Endothelial cell of umbilical vein (primary cell): ENCODE results near the gene SLC22A3. TPM values are rescaled to one million over a fixed set of nuclear protein-coding genes. Genes with fewer than 3 reads are reported as not detected.
"Not testable (repeated sequence)": the region's sequence is repeated elsewhere in the genome, so short reads cannot be mapped to it uniquely, and the experiment has no call there.

Experiments
- BruUV-seq: library from RNA; stranded (reverse); fragments of 400-500 nt; replicated peaks from 2 replicates; lab custom pipeline; 2021; lab: Mats Ljungman, UMichigan
- CTCF ChIA-PET: fragments of 300-600, 350-600 bp; sonication (Branson Sonifier 250); formaldehyde crosslinking; loops from one replicate; lab custom pipeline; 2021; ENCODE audit warnings: antibody characterized with exemption, inconsistent platforms; lab: Charles Lee
- POLR2A ChIA-PET: fragments of 300-600, 350-600 bp; sonication (Branson Sonifier 250); formaldehyde crosslinking; loops from one replicate; lab custom pipeline; 2021; ENCODE audit warnings: antibody characterized with exemption, inconsistent platforms; lab: Charles Lee
- DNase-seq: peaks from one replicate; pipeline ENCODE4 v3.0.0-alpha.2; 2011; ENCODE audit warnings: low read depth, low spot score
- FAIRE-seq: peaks from 2 replicates; lab custom pipeline; 2011; peaks lifted over from hg19 to GRCh38; lab: Jason Lieb, UNC
- H2AFZ ChIP-seq: 2 replicates; pipeline ENCODE4 v1.6.0; 2012; ENCODE audit warnings: low read depth, low read length, control low read depth, inconsistent platforms
- H3K27ac ChIP-seq: 2 replicates; pipeline ENCODE4 v1.5.1; 2011; ENCODE audit warnings: low read depth, mild to moderate bottlenecking, control low read depth, low read length, moderate library complexity; ENCODE audit not compliant: insufficient read depth
- H3K27me3 ChIP-seq, 2 experiments: 2 replicates each; pipeline versions ENCODE4 v1.6.0 to v1.6.1; 2011; ENCODE audit warnings: low read length in 2 of 2, mixed read lengths in 1 of 2; ENCODE audit not compliant: control insufficient read depth in 2 of 2, insufficient read depth in 2 of 2
- H3K36me3 ChIP-seq, 2 experiments: 2 replicates in 1 of 2; 3 replicates in 1 of 2; pipeline ENCODE4 v1.5.1; 2011; ENCODE audit warnings: low read length in 2 of 2, mild to moderate bottlenecking in 1 of 2, moderate library complexity in 1 of 2; ENCODE audit not compliant: control insufficient read depth in 2 of 2, insufficient read depth in 2 of 2; ENCODE audit errors: extremely low read depth in 1 of 2
- H3K4me1 ChIP-seq: 3 replicates; pipeline ENCODE4 v1.5.1; 2011; ENCODE audit warnings: mild to moderate bottlenecking, low read length; ENCODE audit not compliant: control insufficient read depth, insufficient read depth; ENCODE audit errors: extremely low read depth
- H3K4me2 ChIP-seq: 2 replicates; pipeline ENCODE4 v1.6.1; 2011; ENCODE audit warnings: low read length, control low read depth, mixed read lengths; ENCODE audit not compliant: insufficient read depth
- H3K4me3 ChIP-seq, 3 experiments: fragments of 200-600 bp in 1 of 3; sonication (generic), shearing (Covaris generic) in 1 of 3; replicated peaks in 1 of 3; 2 replicates each; pipeline ENCODE4 v1.5.1; 2011 to 2016; ENCODE audit warnings: control low read depth in 3 of 3, low read length in 3 of 3, mild to moderate bottlenecking in 2 of 3, inconsistent platforms in 1 of 3, low read depth in 1 of 3, moderate library complexity in 1 of 3; ENCODE audit not compliant: insufficient read depth in 1 of 3
- H3K79me2 ChIP-seq: 2 replicates; pipeline ENCODE4 v1.6.0; 2012; ENCODE audit warnings: low read length, inconsistent platforms; ENCODE audit not compliant: control insufficient read depth, insufficient read depth
- H3K9ac ChIP-seq: replicated peaks from 2 replicates; pipeline ENCODE3; 2011; ENCODE audit warnings: low read length, control low read depth; ENCODE audit not compliant: insufficient read depth; ENCODE audit errors: extremely low read depth
- H3K9me1 ChIP-seq: replicated peaks from 3 replicates; pipeline ENCODE4 v1.6.0; 2011; ENCODE audit warnings: mild to moderate bottlenecking, low read length; ENCODE audit not compliant: control insufficient read depth, insufficient read depth; ENCODE audit errors: extremely low read depth
- H3K9me3 ChIP-seq: replicated peaks from 2 replicates; pipeline ENCODE4 v1.5.1; 2012; ENCODE audit warnings: low read length, inconsistent platforms; ENCODE audit not compliant: control insufficient read depth, insufficient read depth
- H4K20me1 ChIP-seq: replicated peaks from 2 replicates; pipeline ENCODE3; 2011; ENCODE audit warnings: mild to moderate bottlenecking, low read length; ENCODE audit not compliant: control insufficient read depth, insufficient read depth; ENCODE audit errors: extremely low read depth
- CTCF ChIP-seq, 2 donors: IDR thresholded peaks; 1 replicate in 1 of 2; 2 replicates in 1 of 2; pipeline ENCODE4 v1.5.1; 2011; ENCODE audit warnings: low read length in 2 of 2, mild to moderate bottlenecking in 2 of 2, moderate library complexity in 2 of 2, control low read depth in 1 of 2, inconsistent platforms in 1 of 2, low read depth in 1 of 2; ENCODE audit not compliant: insufficient read depth in 1 of 2; ENCODE audit errors: extremely low read depth in 1 of 2
- EZH2 ChIP-seq: IDR thresholded peaks from 2 replicates; pipeline ENCODE4 v1.6.1; 2012; ENCODE audit warnings: borderline replicate concordance, low read depth, mild to moderate bottlenecking, moderate library complexity, low read length, inconsistent platforms; ENCODE audit not compliant: severe bottlenecking
- GATA2 ChIP-seq: IDR thresholded peaks from 2 replicates; pipeline ENCODE4 v1.7.0; 2011; ENCODE audit warnings: low read depth, mild to moderate bottlenecking, moderate library complexity, mixed read lengths, low read length; ENCODE audit not compliant: insufficient read length, insufficient read depth
- JUN ChIP-seq: IDR thresholded peaks from 2 replicates; pipeline ENCODE4 v1.6.1; 2011; ENCODE audit warnings: borderline replicate concordance, low read depth; ENCODE audit not compliant: insufficient read length, insufficient read depth
- MYC ChIP-seq: IDR thresholded peaks from one replicate; pipeline ENCODE4 v1.6.1; 2011; ENCODE audit warnings: mild to moderate bottlenecking, low read depth, low read length
- POLR2A ChIP-seq: IDR thresholded peaks from 2 replicates; pipeline ENCODE4 v1.6.1; 2012; ENCODE audit warnings: low read depth, mild to moderate bottlenecking, control low read depth, low read length
- POLR2AphosphoS5 ChIP-seq: IDR thresholded peaks from 2 replicates; pipeline ENCODE4 v1.6.1; 2012; ENCODE audit warnings: low read depth, mild to moderate bottlenecking, control low read depth, low read length, moderate library complexity; ENCODE audit not compliant: insufficient read depth
- dilution Hi-C: fragments of 300-500 bp; cut with MboI; formaldehyde crosslinking; loops from one replicate; pipeline ENCODE4 v1.15.0; 2019; ENCODE audit warnings: low sequenced_read_pairs; ENCODE audit not compliant: extremely low pct_ligation_motif_present
- intact Hi-C: fragments of 100-400 bp; cut with micrococcal nuclease; formaldehyde crosslinking; loops from one replicate; pipeline ENCODE4 v1.10.0; 2022
- polyA plus RNA-seq, 4 experiments: library from polyadenylated mRNA; depleted of rRNA in 3 of 4; stranded (reverse) in 3 of 4; unstranded in 1 of 4; fragments of >200 nt; gene quantifications; 2 replicates each; pipeline versions ENCODE4 v1.2.1 to v1.2.3, GENCODE V29; 2011 to 2012; ENCODE audit warnings: missing spikeins in 1 of 4
- total RNA-seq: library from RNA; stranded (reverse); gene quantifications from 2 replicates; pipeline ENCODE4 v1.2.3, GENCODE V29; 2021

SLC22A3 gene
- total and polyA plus RNA-seq, 2 donors (not counting 3 experiments of a cell fraction or from before 2014, with no cell fraction given), result not detected

- Histone ChIP-seq H3K9ac (no peak overlapping the region), H3K9me3 (no peaks in the 10 kb centered on the region), H3K4me1 (no peaks in the 10 kb centered on the region), H4K20me1 (no peaks in the 10 kb centered on the region), H3K79me2 (no peaks in the 10 kb centered on the region), H3K27me3 (no peaks in the 10 kb centered on the region), H3K9me1 (no peaks in the 10 kb centered on the region), H3K27ac (no peak overlapping the region), H2AFZ (no peak overlapping the region), H3K4me2 (no peak overlapping the region), H3K36me3 (no peaks in the 10 kb centered on the region), H3K4me3 (no peak overlapping the region)
- DNase-seq, result no peak
- dilution Hi-C loops, result no loop called here
- no TSS peak for BruUV-seq
- no peak for FAIRE-seq
- TF ChIP-seq EZH2 (no peak), POLR2A (no peak), JUN (no peak), GATA2 (no peak), MYC (no peak), POLR2AphosphoS5 (no peak), CTCF (IDR thresholded peaks at IDR 0.05; ENCODE audit: extremely low read depth in 1 of 2, insufficient read depth in 1 of 2, low read depth in 1 of 2, low read length in 2 of 2) (no peak)
- intact Hi-C loops, result no loop called here
- POLR2A ChIA-PET, result no interaction called here
- CTCF ChIA-PET, result no interaction called here
Observed at GRCh38 chr6:160447350-160447749, 99.2 kb downstream of the SLC22A3 start.

- H3K36me3 ChIP-seq, H3K79me2 ChIP-seq, H3K27me3 ChIP-seq, H3K9me1 ChIP-seq, FAIRE-seq, H4K20me1 ChIP-seq, BruUV-seq, H3K9me3 ChIP-seq, H3K4me2 ChIP-seq, H3K4me3 ChIP-seq, H3K27ac ChIP-seq, H3K9ac ChIP-seq, dilution Hi-C loops, POLR2A ChIA-PET, intact Hi-C loops, H3K4me1 ChIP-seq, H2AFZ ChIP-seq, DNase-seq: not testable (repeated sequence)
- CTCF ChIA-PET, result interaction anchor here (1.0 kb wide), 2 partner anchors 14 to 586 kb away, joined by 3 read pairs; no protein-coding TSS in a partner anchor
Observed at GRCh38 chr6:160449787-160450186, 101.6 kb downstream of the SLC22A3 start.
